KMS-11 (cell line): ENCODE measurements around the gene WDFY2.

Experiments
- H2AFZ ChIP-seq: fragments of 200-600 bp; sonication (generic); 2 replicates; pipeline ENCODE4 v1.6.1; 2016; ENCODE audit warnings: antibody characterized with exemption, mixed run types, low read depth
- H3K27ac ChIP-seq: fragments of 200-600 bp; sonication (generic); 2 replicates; pipeline ENCODE4 v1.6.1; 2016; ENCODE audit warnings: mild to moderate bottlenecking, mixed run types
- H3K27me3 ChIP-seq: fragments of 200-600 bp; sonication (generic); 2 replicates; pipeline ENCODE4 v1.6.1; 2017; ENCODE audit warnings: mild to moderate bottlenecking, low read depth, mixed run types, moderate library complexity; ENCODE audit not compliant: insufficient read depth
- H3K36me3 ChIP-seq: fragments of 200-600 bp; sonication (generic); 2 replicates; pipeline ENCODE4 v1.6.1; 2017; ENCODE audit warnings: mild to moderate bottlenecking, mixed run types; ENCODE audit not compliant: insufficient read depth
- H3K4me1 ChIP-seq: fragments of 200-600 bp; sonication (generic); 2 replicates; pipeline ENCODE4 v1.6.1; 2016; ENCODE audit warnings: mild to moderate bottlenecking, low read depth, mixed run types; ENCODE audit not compliant: poor library complexity, severe bottlenecking
- H3K4me2 ChIP-seq: fragments of 200-600 bp; sonication (generic); 2 replicates; pipeline ENCODE4 v1.7.0; 2016; ENCODE audit warnings: mild to moderate bottlenecking, mixed run types
- H3K4me3 ChIP-seq: fragments of 200-600 bp; sonication (generic); IDR thresholded peaks from 2 replicates; pipeline ENCODE4 v1.6.1; 2017; ENCODE audit warnings: low read depth, low read length, mixed read lengths; ENCODE audit not compliant: insufficient read depth
- H3K79me2 ChIP-seq: fragments of 200-600 bp; sonication (generic); 2 replicates; pipeline ENCODE4 v1.6.1; 2016; ENCODE audit warnings: low read depth, mixed run types; ENCODE audit not compliant: insufficient read depth
- H3K9ac ChIP-seq: fragments of 200-600 bp; sonication (generic); 2 replicates; pipeline ENCODE4 v1.6.1; 2016; ENCODE audit warnings: mild to moderate bottlenecking, mixed run types
- H4K20me1 ChIP-seq: fragments of 200-600 bp; sonication (generic); 2 replicates; pipeline ENCODE4 v1.6.1; 2016; ENCODE audit warnings: mild to moderate bottlenecking, mixed run types; ENCODE audit not compliant: insufficient read depth
- CTCF ChIP-seq: fragments of 200-600 bp; sonication (generic); conservative IDR thresholded peaks from 2 replicates; pipeline ENCODE4 v1.6.1; 2017; ENCODE audit warnings: low read depth, mild to moderate bottlenecking, antibody characterized with exemption, low read length, moderate library complexity, mixed read lengths

The WDFY2 gene

GRCh38 chr13:51770681-51771417, 186.6 kb downstream of the WDFY2 start:
- H3K27me3 ChIP-seq: no peaks in the 10 kb centered on the region

GRCh38 chr13:51771418-51772104, 187.3 kb downstream of the WDFY2 start:
- Histone ChIP-seq H3K27ac (no peak overlapping the region), H3K4me3 (no peak overlapping the region), H3K9ac (no peak overlapping the region), H2AFZ (no peak overlapping the region), H3K79me2 (no peaks in the 10 kb centered on the region), H3K4me2 (no peak overlapping the region), H3K4me1 (no peaks in the 10 kb centered on the region), H4K20me1 (no peaks in the 10 kb centered on the region), H3K36me3 (no peaks in the 10 kb centered on the region), H3K27me3 (no peaks in the 10 kb centered on the region)
- no peak for TF ChIP-seq CTCF

More at GRCh38 chr13:51770681-51771417, 186.6 kb downstream of the WDFY2 start:
- Histone ChIP-seq H3K4me1 (no peaks in the 10 kb centered on the region), H3K9ac (no peak overlapping the region), H3K4me2 (no peak overlapping the region), H3K36me3 (no peaks in the 10 kb centered on the region), H3K4me3 (no peak overlapping the region), H2AFZ (no peak overlapping the region), H4K20me1 (no peaks in the 10 kb centered on the region), H3K27ac (no peak overlapping the region), H3K79me2 (no peaks in the 10 kb centered on the region)
- no peak for TF ChIP-seq CTCF

- H3K36me3 ChIP-seq: no peaks in the 10 kb centered on the region
- H3K4me2 ChIP-seq: no peak overlapping the region
- H3K27me3 ChIP-seq: no peaks in the 10 kb centered on the region
- H3K4me3 ChIP-seq: no peak overlapping the region
- H3K79me2 ChIP-seq: no peaks in the 10 kb centered on the region
- no peak overlapping the region for H2AFZ ChIP-seq
- H4K20me1 ChIP-seq: no peaks in the 10 kb centered on the region
- H3K4me1 ChIP-seq: no peaks in the 10 kb centered on the region
- no peak for TF ChIP-seq CTCF
- no peak overlapping the region for H3K27ac ChIP-seq
- no peak overlapping the region for H3K9ac ChIP-seq
These were observed 187.8 kb downstream of the WDFY2 start for GRCh38 chr13:51772105-51772455.

GRCh38 chr13:51772781-51773180, 188.5 kb downstream of the WDFY2 start:
- no peak for TF ChIP-seq CTCF
- H3K9ac ChIP-seq: no peak overlapping the region
- H4K20me1 ChIP-seq: no peaks in the 10 kb centered on the region
- no peak overlapping the region for H3K4me3 ChIP-seq
- H3K4me1 ChIP-seq: no peaks in the 10 kb centered on the region
- no peaks in the 10 kb centered on the region for H3K27me3 ChIP-seq
- H3K4me2 ChIP-seq: no peak overlapping the region
- H3K27ac ChIP-seq: no peak overlapping the region
- H3K36me3 ChIP-seq: no peaks in the 10 kb centered on the region
- H3K79me2 ChIP-seq: no peaks in the 10 kb centered on the region
- no peak overlapping the region for H2AFZ ChIP-seq
